AG10803 (cell line): Measurements from ENCODE around the gene RCC1.
"Not testable (repeated sequence)": the region's sequence is repeated elsewhere in the genome, so short reads cannot be mapped to it uniquely, and the experiment has no call there.

Experiments
- DNase-seq: peaks from one replicate; pipeline ENCODE4 v3.0.0; 2010; ENCODE audit warnings: low read depth
- H3K4me3 ChIP-seq: 2 replicates; pipeline ENCODE4 v1.5.1; 2011; ENCODE audit warnings: mild to moderate bottlenecking, low read length, control low read depth
- CTCF ChIP-seq: conservative IDR thresholded peaks from 2 replicates; pipeline ENCODE4 v1.5.1; 2011; ENCODE audit warnings: mild to moderate bottlenecking, low read length, control low read depth, inconsistent platforms

RCC1 gene

GRCh38 chr1:28538286-28538685 lies 32.4 kb downstream of the RCC1 start:
- H3K4me3 ChIP-seq, result no peak overlapping the region
- DNase-seq, result no peak
- TF ChIP-seq CTCF, result no peak

- DNase-seq, result no peak
- no peak overlapping the region for H3K4me3 ChIP-seq
- TF ChIP-seq CTCF, result no peak
These were observed 34.8 kb downstream of the RCC1 start for GRCh38 chr1:28540651-28541050.

- not testable (repeated sequence) for H3K4me3 ChIP-seq, DNase-seq
These were observed 35.7 kb downstream of the RCC1 start for GRCh38 chr1:28541414-28542015.

GRCh38 chr1:28545246-28545628 lies 39.4 kb downstream of the RCC1 start:
- no peak overlapping the region for H3K4me3 ChIP-seq
- DNase-seq, result no peak
- TF ChIP-seq CTCF, result no peak

- no peak for DNase-seq
- TF ChIP-seq CTCF, result no peak
- H3K4me3 ChIP-seq, result no peak overlapping the region
These were observed 42.5 kb downstream of the RCC1 start for GRCh38 chr1:28548318-28548717.

DNA sequence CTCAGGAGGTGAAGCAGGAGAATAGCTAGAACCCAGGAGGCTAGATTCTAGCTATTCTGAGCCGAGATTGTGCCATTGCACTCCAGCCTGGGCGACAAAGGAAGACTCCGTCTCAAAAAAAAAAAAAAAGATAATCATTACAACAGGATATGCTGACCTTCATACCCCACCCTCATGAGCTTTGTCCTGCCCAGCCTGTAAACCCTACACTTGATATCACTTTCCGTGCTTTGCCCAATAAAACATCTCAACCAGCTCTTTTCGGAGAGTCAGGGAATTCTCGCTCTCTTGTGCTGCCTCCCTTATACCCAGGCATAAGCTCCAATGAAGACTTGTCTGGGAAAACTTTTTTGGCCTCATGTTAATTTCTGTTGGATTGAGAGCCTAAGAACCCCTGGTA lies 45.5 kb downstream of the RCC1 start:
- no peak for TF ChIP-seq CTCF
- DNase-seq, result no peak
- H3K4me3 ChIP-seq, result no peak overlapping the region

DNA sequence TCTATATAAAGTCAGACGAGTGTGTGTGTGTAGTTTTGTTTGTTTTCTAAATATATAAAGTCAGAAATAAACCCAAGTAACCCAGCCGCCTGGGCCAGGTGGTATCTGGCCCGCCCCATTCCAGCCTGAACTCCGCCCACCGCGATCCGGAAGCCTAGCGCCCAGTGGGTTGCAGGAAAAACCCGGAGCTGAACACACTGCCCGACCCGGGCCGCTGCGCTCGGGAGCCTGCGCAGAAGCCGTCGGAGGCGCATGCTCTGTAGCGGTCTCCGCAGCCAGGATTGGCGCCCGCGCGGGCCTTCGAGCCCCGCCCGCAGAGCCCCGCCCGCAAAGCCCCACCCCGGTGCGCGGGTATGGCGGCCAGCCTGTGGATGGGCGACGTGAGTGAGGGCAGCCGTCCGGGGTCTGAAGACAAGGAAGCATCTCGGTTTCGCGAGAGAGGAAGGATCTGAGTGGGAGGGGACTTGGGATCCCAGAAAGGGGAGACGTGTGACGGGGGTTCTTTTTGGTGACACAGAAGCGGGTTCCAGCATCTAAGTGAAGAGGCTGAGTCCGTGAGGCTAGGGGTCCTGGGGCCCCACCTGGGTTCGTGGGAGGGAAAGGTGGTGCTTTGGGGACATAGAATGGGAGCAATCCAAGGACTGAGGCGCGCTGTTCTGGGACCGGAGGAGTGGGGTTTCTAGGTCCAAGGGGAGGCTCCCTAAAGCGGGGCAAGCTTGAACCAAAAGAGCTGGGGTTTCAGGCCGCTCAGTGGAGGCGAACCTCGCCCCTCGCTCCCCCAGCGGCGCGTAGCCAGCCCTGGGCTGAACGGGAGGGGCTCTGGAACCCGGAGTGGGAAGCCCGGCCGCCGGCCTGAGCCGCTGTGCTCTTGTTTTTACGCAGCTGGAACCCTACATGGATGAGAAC lies 47.2 kb downstream of the RCC1 start, which contains the start of gene TRNAU1AP:
TSS of gene TRNAU1AP (plus strand) at position 328 of the 906 bp plus-strand sequence. CDS start at position 354, 26 bp downstream.
- peak; percentile 95 for DNase-seq
- no peak for TF ChIP-seq CTCF
- H3K4me3 ChIP-seq, result peak within 1 kb of the TSS; percentile 98
